GM06990 (cell line): ENCODE results near the gene IGF2R.

Source experiments
- DNase-seq: peaks from one replicate; pipeline ENCODE4 v3.0.0-alpha.2; 2011; ENCODE audit not compliant: insufficient read length; ENCODE audit errors: extremely low read depth
- H3K27me3 ChIP-seq: replicated peaks from 2 replicates; pipeline ENCODE4 v1.6.0; 2011; ENCODE audit warnings: low read length; ENCODE audit not compliant: control insufficient read depth, insufficient read depth
- H3K36me3 ChIP-seq: 2 replicates; pipeline ENCODE4 v1.5.1; 2011; ENCODE audit warnings: low read length; ENCODE audit not compliant: control insufficient read depth, insufficient read depth
- H3K4me3 ChIP-seq: replicated peaks from 2 replicates; pipeline ENCODE4 v1.5.1; 2011; ENCODE audit warnings: low read depth, mild to moderate bottlenecking, control low read depth, low read length
- TF ChIP-seq, protein P1 (sequence below): IDR thresholded peaks from 2 replicates; pipeline ENCODE4 v1.5.1; 2011; ENCODE audit warnings: low read length, control low read depth, mild to moderate bottlenecking, inconsistent platforms; ENCODE audit not compliant: insufficient read depth, poor library complexity, severe bottlenecking

The IGF2R gene

GRCh38 chr6:160092602-160093001 lies 123.7 kb downstream of the IGF2R start:
- TF ChIP-seq, protein P1, sequence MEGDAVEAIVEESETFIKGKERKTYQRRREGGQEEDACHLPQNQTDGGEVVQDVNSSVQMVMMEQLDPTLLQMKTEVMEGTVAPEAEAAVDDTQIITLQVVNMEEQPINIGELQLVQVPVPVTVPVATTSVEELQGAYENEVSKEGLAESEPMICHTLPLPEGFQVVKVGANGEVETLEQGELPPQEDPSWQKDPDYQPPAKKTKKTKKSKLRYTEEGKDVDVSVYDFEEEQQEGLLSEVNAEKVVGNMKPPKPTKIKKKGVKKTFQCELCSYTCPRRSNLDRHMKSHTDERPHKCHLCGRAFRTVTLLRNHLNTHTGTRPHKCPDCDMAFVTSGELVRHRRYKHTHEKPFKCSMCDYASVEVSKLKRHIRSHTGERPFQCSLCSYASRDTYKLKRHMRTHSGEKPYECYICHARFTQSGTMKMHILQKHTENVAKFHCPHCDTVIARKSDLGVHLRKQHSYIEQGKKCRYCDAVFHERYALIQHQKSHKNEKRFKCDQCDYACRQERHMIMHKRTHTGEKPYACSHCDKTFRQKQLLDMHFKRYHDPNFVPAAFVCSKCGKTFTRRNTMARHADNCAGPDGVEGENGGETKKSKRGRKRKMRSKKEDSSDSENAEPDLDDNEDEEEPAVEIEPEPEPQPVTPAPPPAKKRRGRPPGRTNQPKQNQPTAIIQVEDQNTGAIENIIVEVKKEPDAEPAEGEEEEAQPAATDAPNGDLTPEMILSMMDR = no peak
- Histone ChIP-seq H3K36me3 (peaks cover 45% of the 10 kb centered on the region), H3K4me3 (no peak overlapping the region), H3K27me3 (no peaks in the 10 kb centered on the region)
- no peak for DNase-seq

DNA sequence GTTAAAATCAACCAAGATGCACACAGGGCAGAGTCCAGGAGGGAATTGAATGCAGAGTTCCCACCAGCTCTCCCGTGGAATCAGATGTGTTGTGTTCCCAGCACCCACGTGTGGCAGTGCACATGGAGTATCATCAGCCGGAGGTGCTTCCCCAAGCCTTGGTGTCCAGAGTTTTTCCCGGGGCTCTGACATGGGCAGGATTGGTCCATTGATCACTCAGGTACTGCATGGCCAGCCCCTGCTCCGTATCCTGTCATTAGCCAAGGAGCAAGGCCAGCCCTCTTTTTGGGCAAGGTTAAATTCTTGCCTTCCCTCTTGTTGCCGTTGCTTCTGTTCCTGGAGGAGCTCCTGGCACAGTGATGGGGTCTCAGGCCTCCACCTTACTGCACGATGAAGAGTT lies 124.2 kb downstream of the IGF2R start:
- no peaks in the 10 kb centered on the region for H3K27me3 ChIP-seq
- TF ChIP-seq, protein P1 = no peak
- DNase-seq = no peak
- no peak overlapping the region for H3K4me3 ChIP-seq
- H3K36me3 ChIP-seq = peaks cover 43% of the 10 kb centered on the region

GRCh38 chr6:160093946-160094345 lies 125.1 kb downstream of the IGF2R start:
- DNase-seq = no peak
- TF ChIP-seq, protein P1 = no peak
- H3K36me3 ChIP-seq = peaks cover 38% of the 10 kb centered on the region
- no peaks in the 10 kb centered on the region for H3K27me3 ChIP-seq
- no peak overlapping the region for H3K4me3 ChIP-seq

- TF ChIP-seq, protein P1 = no peak
- DNase-seq = no peak
- Histone ChIP-seq H3K4me3 (no peak overlapping the region), H3K36me3 (peaks cover 33% of the 10 kb centered on the region), H3K27me3 (no peaks in the 10 kb centered on the region)
Measured at GRCh38 chr6:160095146-160095845, 126.4 kb downstream of the IGF2R start.

GRCh38 chr6:160101277-160102205 lies 132.7 kb downstream of the IGF2R start:
- no peak overlapping the region for H3K4me3 ChIP-seq
- DNase-seq = no peak
- H3K27me3 ChIP-seq = no peaks in the 10 kb centered on the region
- TF ChIP-seq, protein P1 = no peak
- H3K36me3 ChIP-seq = peaks cover 27% of the 10 kb centered on the region
